Loucy (cell line): Measurements from ENCODE around the gene TMEM95.
"Not testable (repeated sequence)": the region's sequence is repeated elsewhere in the genome, so short reads cannot be mapped to it uniquely, and the experiment has no call there.

Source experiments
- H2AFZ ChIP-seq: fragments of 200-600 bp; sonication (generic); 2 replicates; pipeline ENCODE4 v1.6.0; 2016; ENCODE audit warnings: antibody characterized with exemption, mild to moderate bottlenecking, low read length, moderate library complexity
- H3F3A ChIP-seq: fragments of 200-600 bp; 2 replicates; pipeline ENCODE4 v1.6.0; 2016; ENCODE audit warnings: antibody characterized with exemption, low read depth, mild to moderate bottlenecking
- H3K27me3 ChIP-seq: fragments of 200-600 bp; sonication (generic); 2 replicates; pipeline ENCODE4 v1.6.1; 2014; ENCODE audit warnings: low read length, mild to moderate bottlenecking; ENCODE audit not compliant: insufficient read depth, poor library complexity, severe bottlenecking
- H3K36me3 ChIP-seq: fragments of 200-600 bp; sonication (generic); 2 replicates; pipeline ENCODE4 v1.6.1; 2016; ENCODE audit warnings: low read length; ENCODE audit not compliant: insufficient read depth
- H3K4me1 ChIP-seq: fragments of 200-600 bp; sonication (generic); 2 replicates; pipeline ENCODE4 v1.5.1; 2014; ENCODE audit warnings: low read length, mild to moderate bottlenecking; ENCODE audit not compliant: insufficient read depth, poor library complexity, severe bottlenecking
- H3K4me2 ChIP-seq: fragments of 200-600 bp; sonication (generic); 2 replicates; pipeline ENCODE4 v1.6.0; 2014; ENCODE audit warnings: antibody characterized with exemption, low read length, low read depth, mild to moderate bottlenecking; ENCODE audit not compliant: poor library complexity, severe bottlenecking
- H3K4me3 ChIP-seq: fragments of 200-600 bp; sonication (generic); 2 replicates; pipeline ENCODE4 v1.5.1; 2014; ENCODE audit warnings: low read length, mild to moderate bottlenecking, mixed read lengths; ENCODE audit not compliant: poor library complexity, severe bottlenecking
- H3K79me2 ChIP-seq: fragments of 200-600 bp; sonication (generic); 2 replicates; pipeline ENCODE4 v1.6.1; 2014; ENCODE audit warnings: low read length; ENCODE audit not compliant: insufficient read depth
- H3K9ac ChIP-seq: fragments of 200-600 bp; sonication (generic); 2 replicates; pipeline ENCODE4 v1.6.0; 2014; ENCODE audit warnings: mild to moderate bottlenecking, low read depth, low read length, moderate library complexity; ENCODE audit not compliant: poor library complexity, severe bottlenecking
- H3K9me2 ChIP-seq: fragments of 200-600 bp; sonication (generic); replicated peaks from 2 replicates; pipeline ENCODE4 v1.6.1; 2016; ENCODE audit warnings: low read depth, low read length, mixed read lengths
- H3K9me3 ChIP-seq: fragments of 200-600 bp; sonication (generic); 2 replicates; pipeline ENCODE4 v1.6.1; 2014; ENCODE audit warnings: mild to moderate bottlenecking, antibody characterized with exemption, low read length, low read depth; ENCODE audit not compliant: insufficient read depth
- H4K20me1 ChIP-seq: fragments of 200-600 bp; sonication (generic); 2 replicates; pipeline ENCODE4 v1.6.0; 2014; ENCODE audit warnings: antibody characterized with exemption, low read length, mild to moderate bottlenecking; ENCODE audit not compliant: insufficient read depth, poor library complexity, severe bottlenecking
- EZH2phosphoT487 ChIP-seq: fragments of 200-600 bp; IDR thresholded peaks from 2 replicates; pipeline ENCODE4 v1.6.1; 2018; ENCODE audit warnings: antibody characterized with exemption, mild to moderate bottlenecking, moderate library complexity, borderline replicate concordance
- TF ChIP-seq, protein P1 (sequence below): fragments of 200-600 bp; sonication (generic); conservative IDR thresholded peaks from 2 replicates; pipeline ENCODE4 v1.5.1; 2014; ENCODE audit warnings: mild to moderate bottlenecking, antibody characterized with exemption, low read length

Gene TMEM95

DNA sequence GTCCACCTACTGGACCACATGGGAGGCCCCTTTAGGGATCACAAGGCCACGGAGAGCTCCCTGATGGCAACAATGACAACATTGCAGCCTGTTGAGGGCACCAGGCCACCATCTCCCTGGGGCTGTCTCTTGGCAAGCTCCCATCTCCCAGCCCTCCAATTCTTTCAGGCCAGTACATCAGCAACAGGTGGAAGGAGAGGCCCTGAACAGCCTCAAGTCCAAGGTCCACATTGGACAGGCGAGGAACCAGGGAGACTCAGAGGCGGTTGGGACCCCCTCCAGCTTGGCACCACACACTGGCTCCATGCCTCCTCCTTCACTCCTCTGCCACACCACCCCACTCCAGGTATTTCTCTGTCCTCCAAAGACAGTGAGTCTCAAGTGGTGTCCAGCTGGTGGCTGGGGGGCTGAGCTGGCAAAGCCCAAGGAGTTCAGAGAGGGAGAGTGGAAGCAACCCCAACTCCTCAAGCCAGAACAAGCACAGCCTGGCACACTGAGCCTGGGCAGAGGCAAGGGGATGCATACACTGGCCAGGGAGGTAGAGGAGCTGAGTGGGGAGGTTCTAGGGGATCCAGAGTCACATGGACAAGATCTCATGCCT, 19.9 kb upstream of the TMEM95 start:
- H3K4me1 ChIP-seq = peaks cover 54% of the 10 kb centered on the region
- H3K9me3 ChIP-seq = no peaks in the 10 kb centered on the region
- H3K79me2 ChIP-seq = peaks cover 50% of the 10 kb centered on the region
- TF ChIP-seq, protein P1, sequence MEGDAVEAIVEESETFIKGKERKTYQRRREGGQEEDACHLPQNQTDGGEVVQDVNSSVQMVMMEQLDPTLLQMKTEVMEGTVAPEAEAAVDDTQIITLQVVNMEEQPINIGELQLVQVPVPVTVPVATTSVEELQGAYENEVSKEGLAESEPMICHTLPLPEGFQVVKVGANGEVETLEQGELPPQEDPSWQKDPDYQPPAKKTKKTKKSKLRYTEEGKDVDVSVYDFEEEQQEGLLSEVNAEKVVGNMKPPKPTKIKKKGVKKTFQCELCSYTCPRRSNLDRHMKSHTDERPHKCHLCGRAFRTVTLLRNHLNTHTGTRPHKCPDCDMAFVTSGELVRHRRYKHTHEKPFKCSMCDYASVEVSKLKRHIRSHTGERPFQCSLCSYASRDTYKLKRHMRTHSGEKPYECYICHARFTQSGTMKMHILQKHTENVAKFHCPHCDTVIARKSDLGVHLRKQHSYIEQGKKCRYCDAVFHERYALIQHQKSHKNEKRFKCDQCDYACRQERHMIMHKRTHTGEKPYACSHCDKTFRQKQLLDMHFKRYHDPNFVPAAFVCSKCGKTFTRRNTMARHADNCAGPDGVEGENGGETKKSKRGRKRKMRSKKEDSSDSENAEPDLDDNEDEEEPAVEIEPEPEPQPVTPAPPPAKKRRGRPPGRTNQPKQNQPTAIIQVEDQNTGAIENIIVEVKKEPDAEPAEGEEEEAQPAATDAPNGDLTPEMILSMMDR = no peak
- TF ChIP-seq EZH2phosphoT487 = no peak
- peaks cover 27% of the 10 kb centered on the region for H4K20me1 ChIP-seq
- H2AFZ ChIP-seq = no peak overlapping the region
- H3K4me2 ChIP-seq = peak overlapping the region; percentile 88
- no peaks in the 10 kb centered on the region for H3K9me2 ChIP-seq
- H3K36me3 ChIP-seq = no peaks in the 10 kb centered on the region
- peak overlapping the region; percentile 99 for H3K9ac ChIP-seq
- H3K4me3 ChIP-seq = no peak overlapping the region
- 0 out of 2 replicates have a peak, but pooled peaks cover 2% of the 10 kb centered on the region for H3F3A ChIP-seq
- H3K27me3 ChIP-seq = no peaks in the 10 kb centered on the region

DNA sequence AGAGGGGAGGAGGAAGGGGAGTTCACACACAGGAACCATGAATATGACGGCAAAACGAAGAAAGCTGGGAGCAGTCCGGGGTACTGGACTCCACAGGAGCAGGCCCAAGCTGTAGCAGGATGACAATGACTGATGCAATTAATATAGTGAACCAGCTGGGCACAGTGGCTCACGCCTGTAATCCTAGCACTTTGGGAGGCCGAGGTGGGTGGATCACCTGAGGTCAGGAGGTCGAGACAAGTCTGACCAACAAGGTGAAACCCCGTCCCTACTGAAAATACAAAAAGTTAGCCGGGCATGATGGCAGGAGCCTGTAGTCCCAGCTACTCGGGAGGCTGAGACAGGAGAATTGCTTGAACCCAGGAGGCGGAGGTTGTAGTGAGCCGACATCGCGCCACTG, 19.2 kb upstream of the TMEM95 start:
- H3K9me2 ChIP-seq, H3K36me3 ChIP-seq, H3K9me3 ChIP-seq, H3F3A ChIP-seq, H3K27me3 ChIP-seq, H2AFZ ChIP-seq: not testable (repeated sequence)
- Histone ChIP-seq H3K4me3 (peak overlapping the region; percentile 99), H3K9ac (peak overlapping the region; percentile 99), H3K4me2 (peak overlapping the region; percentile 88), H3K79me2 (peaks cover 55% of the 10 kb centered on the region), H4K20me1 (peaks cover 33% of the 10 kb centered on the region), H3K4me1 (peaks cover 52% of the 10 kb centered on the region)

DNA sequence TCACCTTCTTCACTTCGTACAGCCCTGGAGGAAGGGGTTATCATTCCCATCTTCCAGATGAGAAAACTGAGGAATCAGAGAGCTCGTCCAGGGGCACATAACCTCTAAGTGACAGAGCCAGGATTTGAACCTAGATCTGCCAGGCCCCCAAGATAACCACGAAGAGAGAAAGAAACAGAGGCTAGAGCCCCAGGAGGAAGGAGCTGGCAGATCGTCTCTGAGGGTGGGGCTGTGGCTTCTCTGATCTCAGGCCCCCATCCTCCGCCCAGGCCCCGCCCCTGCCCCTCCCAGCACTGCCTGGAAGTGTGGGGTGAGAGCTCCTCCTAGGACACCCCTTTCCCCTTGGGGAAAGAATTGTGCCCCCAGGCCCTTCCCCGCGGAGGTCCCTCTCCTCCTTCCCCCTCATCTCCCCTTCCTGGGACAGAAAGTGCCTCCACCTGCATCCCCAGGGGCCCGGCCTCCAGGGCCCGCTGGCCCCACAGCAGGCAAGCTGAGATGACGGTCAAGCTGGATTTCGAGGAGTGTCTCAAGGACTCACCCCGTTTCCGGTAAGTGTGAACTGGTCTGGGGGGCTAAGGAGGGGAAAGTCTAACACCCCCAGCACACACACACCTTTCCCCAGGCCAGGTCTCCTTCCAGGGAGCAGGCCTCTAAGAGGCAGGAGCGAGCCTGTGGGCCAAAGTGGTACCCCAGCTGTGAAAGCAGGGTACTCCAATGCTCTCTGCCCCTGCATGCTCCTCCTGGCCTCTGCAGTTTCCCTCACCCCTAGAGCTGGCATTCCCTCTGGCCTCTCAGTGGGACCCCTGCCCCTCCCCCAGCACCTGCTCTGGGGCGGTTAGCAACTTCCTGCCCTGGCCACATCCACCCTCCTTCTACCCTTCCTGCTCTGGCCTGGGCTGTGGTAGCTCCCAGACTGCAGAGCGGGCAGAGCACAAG, 18.4 kb upstream of the TMEM95 start, which contains the start of gene ACAP1:
ACAP1 (plus strand) TSS at position 290 of the 936 bp plus-strand sequence; CDS start at position 496, 206 bp downstream.
- H3K9me3 ChIP-seq = no peaks in the 10 kb centered on the region
- H3K79me2 ChIP-seq = peaks cover 63% of the 10 kb centered on the region
- H3K27me3 ChIP-seq = no peaks in the 10 kb centered on the region
- no peaks in the 10 kb centered on the region; the same call in 1 of the 2 replicates for H3K36me3 ChIP-seq
- H3K9me2 ChIP-seq = no peaks in the 10 kb centered on the region
- H2AFZ ChIP-seq = no peak within 1 kb of the TSS
- H3K4me3 ChIP-seq = peak within 1 kb of the TSS; percentile 99
- peaks cover 49% of the 10 kb centered on the region for H3K4me1 ChIP-seq
- H4K20me1 ChIP-seq = peaks cover 40% of the 10 kb centered on the region
- no peak for TF ChIP-seq EZH2phosphoT487
- TF ChIP-seq, protein P1 = no peak
- H3K4me2 ChIP-seq = peak within 1 kb of the TSS; percentile 88
- H3F3A ChIP-seq = 0 out of 2 replicates have a peak, but pooled peaks cover 2% of the 10 kb centered on the region
- peak within 1 kb of the TSS; percentile 99 for H3K9ac ChIP-seq

DNA sequence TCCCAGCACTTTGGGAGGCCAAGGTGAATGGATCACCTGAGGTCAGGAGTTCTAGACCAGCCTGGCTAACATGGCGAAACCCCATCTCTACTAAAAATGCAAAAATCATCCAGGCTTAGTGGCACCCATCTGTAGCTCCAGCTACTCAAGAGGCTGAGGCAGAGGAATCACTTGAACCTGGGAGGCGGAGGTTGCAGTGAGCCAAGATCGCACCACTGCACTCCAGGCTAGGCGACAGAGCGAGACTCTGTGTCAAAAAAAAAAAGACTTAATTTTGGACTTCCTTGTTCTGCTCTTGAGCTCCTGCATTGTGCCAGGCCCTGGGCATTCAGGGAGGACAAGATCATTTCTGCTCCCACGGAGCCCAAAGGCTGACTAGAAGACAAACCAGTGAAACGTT, 17.4 kb upstream of the TMEM95 start:
- not testable (repeated sequence) for H3K27me3 ChIP-seq, H3K9me2 ChIP-seq, H2AFZ ChIP-seq, H3F3A ChIP-seq, H3K36me3 ChIP-seq, H3K9me3 ChIP-seq
- Histone ChIP-seq H3K4me3 (peak overlapping the region; percentile 99), H3K4me1 (peaks cover 40% of the 10 kb centered on the region), H3K9ac (peak overlapping the region; percentile 99), H3K79me2 (peaks cover 70% of the 10 kb centered on the region), H4K20me1 (peaks cover 43% of the 10 kb centered on the region), H3K4me2 (peak overlapping the region; percentile 88)
